Body of pancreas (tissue), 4 donors: ENCODE data around the gene ZC3H12C.

ENCODE experiments used
- POLR2A ChIP-seq, 3 donors: fragments of 450-650 bp; IDR thresholded peaks; one replicate each; pipeline ENCODE4 v1.6.1; 2016; ENCODE audit warnings: antibody characterized with exemption in 3 of 3, mild to moderate bottlenecking in 2 of 3
- TF ChIP-seq, protein P1 (sequence below), 7 experiments: fragments of 450-650 bp in 4 of 7; fragments of 200-600 bp in 3 of 7; sonication (generic) in 3 of 7; IDR thresholded peaks; one replicate each; pipeline ENCODE4 v1.5.1; 2016 to 2019; ENCODE audit warnings: antibody characterized with exemption in 7 of 7

DNA sequence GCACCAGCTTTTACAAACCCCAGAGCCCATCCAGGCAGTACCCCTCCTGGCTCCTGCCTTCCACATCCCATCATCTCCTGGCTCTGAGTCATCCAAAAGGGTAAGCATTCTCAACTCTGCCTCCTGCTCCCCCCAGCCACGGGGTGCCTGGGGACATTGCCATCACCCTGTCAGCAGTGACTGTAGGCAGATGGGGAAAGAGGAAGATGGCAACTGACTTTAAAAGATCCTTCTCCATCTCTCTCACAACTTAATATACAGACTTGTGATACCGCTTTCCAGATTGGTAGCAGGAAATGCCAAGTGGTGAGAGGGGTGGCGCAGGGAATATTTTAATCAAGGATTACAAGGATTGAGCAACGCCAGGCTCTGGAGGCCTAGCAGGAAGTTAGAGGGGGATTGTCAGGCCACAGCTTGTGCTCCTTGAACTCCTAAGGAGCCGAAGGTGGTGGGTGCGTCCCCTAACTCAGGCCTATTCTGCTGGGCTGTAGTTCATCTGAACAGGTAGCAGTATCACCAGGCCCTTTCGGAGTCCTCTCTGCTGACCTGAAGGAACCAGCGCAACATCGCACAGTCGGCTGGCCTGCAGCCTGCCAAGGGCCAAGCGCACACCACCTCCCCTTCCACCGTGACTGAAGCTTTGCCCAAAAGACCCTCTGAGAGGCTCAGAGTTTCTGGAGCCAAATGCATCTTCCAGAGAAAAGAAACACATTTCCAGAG lies 83.3 kb downstream of the ZC3H12C start:
- TF ChIP-seq, protein P1, sequence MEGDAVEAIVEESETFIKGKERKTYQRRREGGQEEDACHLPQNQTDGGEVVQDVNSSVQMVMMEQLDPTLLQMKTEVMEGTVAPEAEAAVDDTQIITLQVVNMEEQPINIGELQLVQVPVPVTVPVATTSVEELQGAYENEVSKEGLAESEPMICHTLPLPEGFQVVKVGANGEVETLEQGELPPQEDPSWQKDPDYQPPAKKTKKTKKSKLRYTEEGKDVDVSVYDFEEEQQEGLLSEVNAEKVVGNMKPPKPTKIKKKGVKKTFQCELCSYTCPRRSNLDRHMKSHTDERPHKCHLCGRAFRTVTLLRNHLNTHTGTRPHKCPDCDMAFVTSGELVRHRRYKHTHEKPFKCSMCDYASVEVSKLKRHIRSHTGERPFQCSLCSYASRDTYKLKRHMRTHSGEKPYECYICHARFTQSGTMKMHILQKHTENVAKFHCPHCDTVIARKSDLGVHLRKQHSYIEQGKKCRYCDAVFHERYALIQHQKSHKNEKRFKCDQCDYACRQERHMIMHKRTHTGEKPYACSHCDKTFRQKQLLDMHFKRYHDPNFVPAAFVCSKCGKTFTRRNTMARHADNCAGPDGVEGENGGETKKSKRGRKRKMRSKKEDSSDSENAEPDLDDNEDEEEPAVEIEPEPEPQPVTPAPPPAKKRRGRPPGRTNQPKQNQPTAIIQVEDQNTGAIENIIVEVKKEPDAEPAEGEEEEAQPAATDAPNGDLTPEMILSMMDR (IDR thresholded peaks at IDR 0.05): no peak
- no peak for TF ChIP-seq POLR2A (IDR thresholded peaks at IDR 0.05)
